Ectodermal cell (in vitro differentiated cells): ENCODE data around the gene RASL12.

Source experiments
- H3K27ac ChIP-seq: 2 replicates; pipeline ENCODE4 v1.7.0; 2013; ENCODE audit warnings: mild to moderate bottlenecking, low read depth, low read length; ENCODE audit not compliant: insufficient read depth, poor library complexity, severe bottlenecking
- H3K27me3 ChIP-seq: 2 replicates; pipeline ENCODE4 v1.7.0; 2013; ENCODE audit warnings: mild to moderate bottlenecking, low read length; ENCODE audit not compliant: insufficient read depth, control insufficient read depth, poor library complexity, severe bottlenecking
- H3K36me3 ChIP-seq: one replicate; pipeline ENCODE4 v1.7.0; 2013; ENCODE audit warnings: low read length; ENCODE audit not compliant: control insufficient read depth, insufficient read depth
- H3K4me1 ChIP-seq: one replicate; pipeline ENCODE4 v1.7.0; 2013; ENCODE audit warnings: low read length; ENCODE audit not compliant: control insufficient read depth, insufficient read depth
- H3K4me3 ChIP-seq: 2 replicates; pipeline ENCODE4 v1.7.0; 2013; ENCODE audit warnings: low read depth, low read length, control low read depth; ENCODE audit not compliant: insufficient read depth
- H3K9me3 ChIP-seq: 2 replicates; pipeline ENCODE4 v1.7.0; 2013; ENCODE audit warnings: mild to moderate bottlenecking, low read length, moderate library complexity; ENCODE audit not compliant: control insufficient read depth
- WGBS, 2 experiments: methylation state at CpG; one replicate each; pipeline ENCODE4 v1.1.7; 2013; ENCODE audit warnings: missing lambda C conversion rate in 2 of 2; 5-methylcytosine and 5-hydroxymethylcytosine counted together

RASL12 gene

GRCh38 chr15:65042776-65043327 is 24.9 kb downstream of the RASL12 start:
- no peak overlapping the region for H3K27ac ChIP-seq
- 88 to 91% methylated on average over 4 of the region's 4 CpGs for WGBS, 2 experiments
- no peaks in the 10 kb centered on the region for H3K27me3 ChIP-seq
- H3K36me3 ChIP-seq: no peaks in the 10 kb centered on the region
- H3K4me3 ChIP-seq: no peak overlapping the region
- no peaks in the 10 kb centered on the region for H3K9me3 ChIP-seq
- H3K4me1 ChIP-seq: no peaks in the 10 kb centered on the region

GRCh38 chr15:65041787-65042186 is 26.0 kb downstream of the RASL12 start:
- no peaks in the 10 kb centered on the region for H3K27me3 ChIP-seq
- WGBS, 2 experiments: 95 to 100% methylated on average over 2 of the region's 2 CpGs
- H3K36me3 ChIP-seq: no peaks in the 10 kb centered on the region
- H3K4me1 ChIP-seq: no peaks in the 10 kb centered on the region
- H3K9me3 ChIP-seq: no peaks in the 10 kb centered on the region
- H3K4me3 ChIP-seq: no peak overlapping the region
- H3K27ac ChIP-seq: no peak overlapping the region

GRCh38 chr15:65040461-65040860 is 27.3 kb downstream of the RASL12 start:
- Histone ChIP-seq H3K4me1 (no peaks in the 10 kb centered on the region), H3K9me3 (no peaks in the 10 kb centered on the region), H3K27me3 (no peaks in the 10 kb centered on the region), H3K27ac (no peak overlapping the region), H3K36me3 (no peaks in the 10 kb centered on the region), H3K4me3 (no peak overlapping the region)
- WGBS, 2 experiments: 91 to 96% methylated on average over 3 to 6 of the region's 6 CpGs

- no peaks in the 10 kb centered on the region for H3K9me3 ChIP-seq
- no peaks in the 10 kb centered on the region for H3K27me3 ChIP-seq
- H3K4me3 ChIP-seq: no peak overlapping the region
- H3K36me3 ChIP-seq: no peaks in the 10 kb centered on the region
- H3K27ac ChIP-seq: no peak overlapping the region
- no peaks in the 10 kb centered on the region for H3K4me1 ChIP-seq
- 83 to 87% methylated on average over 5 of the region's 5 CpGs for WGBS, 2 experiments
These were observed 29.0 kb downstream of the RASL12 start for GRCh38 chr15:65038836-65039235.

DNA sequence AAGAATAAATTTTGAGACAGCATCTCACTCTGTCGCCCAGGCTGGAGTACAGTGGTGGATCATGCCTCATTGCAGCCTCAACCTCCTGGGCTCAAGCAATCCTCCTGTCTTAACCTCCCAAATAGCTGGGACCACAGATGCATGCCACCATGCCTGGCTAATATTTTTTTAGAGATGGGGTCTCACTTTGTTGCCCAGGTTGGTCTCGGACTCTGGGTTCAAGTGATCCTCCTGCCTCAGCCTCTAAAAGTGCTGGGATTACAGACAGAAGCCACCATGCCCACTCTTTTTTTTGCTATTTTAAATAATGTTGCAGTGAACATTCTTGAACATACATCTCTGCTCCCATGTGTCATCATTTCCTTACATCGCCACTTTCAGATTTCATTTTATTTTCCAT is 29.4 kb downstream of the RASL12 start:
- 95 to 97% methylated on average over 3 of the region's 3 CpGs for WGBS, 2 experiments
- Histone ChIP-seq H3K4me1 (no peaks in the 10 kb centered on the region), H3K27me3 (no peaks in the 10 kb centered on the region)

GRCh38 chr15:65037309-65037708 is 30.5 kb downstream of the RASL12 start:
- Histone ChIP-seq H3K4me3 (no peak overlapping the region), H3K9me3 (no peaks in the 10 kb centered on the region), H3K27ac (no peak overlapping the region), H3K4me1 (no peaks in the 10 kb centered on the region), H3K27me3 (no peaks in the 10 kb centered on the region), H3K36me3 (no peaks in the 10 kb centered on the region)
- WGBS, 2 experiments: 90 to 100% methylated on average over 1 of the region's 1 CpG

More for the DNA sequence above, 29.4 kb downstream of the RASL12 start:
- Histone ChIP-seq H3K4me3 (no peak overlapping the region), H3K9me3 (no peaks in the 10 kb centered on the region), H3K36me3 (no peaks in the 10 kb centered on the region), H3K27ac (no peak overlapping the region)

DNA sequence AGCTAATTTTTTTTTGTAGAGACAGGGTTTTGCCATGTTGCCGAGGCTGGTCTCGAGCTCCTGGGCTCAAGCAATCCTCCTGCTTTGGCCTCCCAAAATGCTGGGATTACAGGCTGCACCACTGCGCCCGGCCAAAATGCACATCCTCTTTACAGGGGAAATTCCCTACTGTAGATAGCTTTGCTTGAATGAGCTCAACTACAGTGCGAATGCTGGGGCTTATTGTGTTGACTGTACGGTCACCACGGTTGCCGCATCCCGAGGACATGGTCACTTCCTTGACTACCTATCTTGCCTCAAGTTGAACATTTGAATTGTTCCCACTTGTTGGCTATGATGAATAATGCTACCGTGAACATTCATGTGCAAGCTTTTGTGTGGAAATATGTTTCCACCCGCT is 33.1 kb downstream of the RASL12 start:
- no peak overlapping the region for H3K27ac ChIP-seq
- no peaks in the 10 kb centered on the region for H3K4me1 ChIP-seq
- H3K36me3 ChIP-seq: no peaks in the 10 kb centered on the region
- no peaks in the 10 kb centered on the region for H3K9me3 ChIP-seq
- 93 to 96% methylated on average over 11 of the region's 11 CpGs for WGBS, 2 experiments
- no peaks in the 10 kb centered on the region for H3K27me3 ChIP-seq
- H3K4me3 ChIP-seq: no peak overlapping the region

DNA sequence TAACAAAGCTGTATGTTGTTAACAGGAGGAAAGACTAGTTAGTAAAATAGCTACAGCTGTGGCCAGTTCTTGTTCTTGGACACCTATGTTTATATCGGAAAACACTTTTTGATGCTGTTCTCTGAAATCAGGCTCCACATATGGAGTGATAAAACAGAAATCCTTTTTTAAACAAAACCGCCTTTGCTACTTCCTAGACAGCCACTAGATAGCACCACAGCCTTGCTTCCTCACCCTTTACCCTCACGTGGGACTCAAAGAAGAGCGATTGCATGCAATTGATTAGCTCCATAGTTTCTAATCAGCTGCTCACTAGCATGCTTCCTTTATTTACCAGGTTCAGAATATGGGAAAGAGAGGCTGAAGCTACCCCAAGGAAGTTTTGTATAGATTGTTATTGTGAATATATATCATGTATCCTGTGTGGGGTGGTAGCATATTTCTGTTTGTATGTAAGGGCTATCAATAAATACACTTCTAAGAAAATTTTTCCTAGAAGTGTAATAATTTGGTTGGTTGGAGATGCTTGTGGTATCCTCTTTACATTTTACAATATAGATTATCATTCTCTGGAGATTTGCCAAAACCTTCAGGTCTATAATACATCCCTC is 34.0 kb downstream of the RASL12 start:
- Histone ChIP-seq H3K4me3 (no peak overlapping the region), H3K4me1 (no peaks in the 10 kb centered on the region), H3K9me3 (no peaks in the 10 kb centered on the region), H3K36me3 (no peaks in the 10 kb centered on the region), H3K27me3 (no peaks in the 10 kb centered on the region), H3K27ac (no peak overlapping the region)
- WGBS, 2 experiments: 48 to 49% methylated on average over 4 of the region's 4 CpGs

GRCh38 chr15:65032801-65033537 is 34.8 kb downstream of the RASL12 start:
- H3K27ac ChIP-seq: no peak overlapping the region

GRCh38 chr15:65029736-65030208 is 38.0 kb downstream of the RASL12 start:
- Histone ChIP-seq H3K27ac (no peak overlapping the region), H3K4me3 (peak overlapping the region; percentile 70)
- 71 to 75% methylated on average over 10 to 11 of the region's 12 CpGs for WGBS, 2 experiments

More at GRCh38 chr15:65032801-65033537, 34.8 kb downstream of the RASL12 start:
- no peaks in the 10 kb centered on the region for H3K27me3 ChIP-seq
- H3K9me3 ChIP-seq: no peaks in the 10 kb centered on the region
- no peak overlapping the region for H3K4me3 ChIP-seq
- H3K36me3 ChIP-seq: no peaks in the 10 kb centered on the region
- no peaks in the 10 kb centered on the region for H3K4me1 ChIP-seq
- WGBS, 2 experiments: 34 to 37% methylated on average over 13 of the region's 13 CpGs

More at GRCh38 chr15:65029736-65030208, 38.0 kb downstream of the RASL12 start:
- Histone ChIP-seq H3K27me3 (no peaks in the 10 kb centered on the region), H3K36me3 (peaks cover 10% of the 10 kb centered on the region), H3K9me3 (no peaks in the 10 kb centered on the region), H3K4me1 (no peaks in the 10 kb centered on the region)
